WI38 (cell line): ENCODE results near the gene C13orf46.

Source experiments
- H3K4me3 ChIP-seq: 2 replicates; pipeline ENCODE4 v1.5.1; 2011; ENCODE audit warnings: low read depth, mild to moderate bottlenecking, control low read depth, low read length
- CTCF ChIP-seq: IDR thresholded peaks from 2 replicates; pipeline ENCODE4 v1.5.1; 2012; ENCODE audit warnings: low read depth, mild to moderate bottlenecking, control low read depth, low read length

C13orf46 gene

DNA sequence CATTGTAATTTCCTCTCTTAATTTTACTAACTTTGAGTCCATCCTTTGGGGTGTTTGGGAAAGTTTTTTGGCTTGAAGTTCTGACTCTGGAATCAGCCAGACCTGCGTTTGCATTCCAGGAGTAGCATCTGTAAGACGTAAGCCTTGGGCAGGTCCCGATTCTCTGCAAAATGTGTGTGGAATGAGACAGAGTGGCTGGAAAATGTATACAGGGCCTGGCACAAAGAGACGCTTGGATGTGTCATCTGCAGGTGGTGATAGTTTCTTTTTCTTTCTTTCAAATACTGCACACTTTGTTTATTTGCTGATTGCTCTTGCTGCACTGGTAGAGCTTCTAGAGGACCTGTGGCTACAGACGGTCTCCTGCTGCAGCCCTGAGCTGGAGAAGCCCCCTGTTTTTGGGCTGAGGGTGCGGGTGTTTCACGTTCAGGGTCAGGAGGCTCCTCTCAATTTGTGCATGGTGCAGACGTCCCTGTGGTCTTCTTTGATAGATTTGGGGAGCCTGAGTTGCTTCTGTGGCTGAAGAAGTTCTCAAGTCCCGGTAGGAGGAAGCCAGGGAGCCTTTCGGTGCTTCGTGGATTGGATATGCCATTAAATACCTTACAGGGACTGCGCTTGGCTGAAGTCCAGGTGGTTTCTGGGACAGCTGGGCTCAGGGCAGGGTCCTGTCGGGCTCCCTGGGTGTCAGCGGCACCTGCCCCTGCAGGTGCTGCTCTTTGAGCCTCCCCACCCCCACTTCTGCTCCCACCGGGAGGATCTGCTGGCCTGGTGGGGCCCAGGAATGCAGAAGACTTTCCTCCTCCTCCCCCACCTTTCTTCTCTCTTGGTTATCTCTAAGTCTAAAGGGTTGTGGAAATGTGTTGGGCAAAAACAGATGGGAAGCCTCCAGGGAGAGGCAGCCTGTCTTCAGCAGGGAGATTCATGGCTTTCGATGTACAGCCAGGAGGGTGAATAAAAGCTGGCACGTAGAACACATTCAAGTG lies 66.0 kb downstream of the C13orf46 start:
- H3K4me3 ChIP-seq, result peak overlapping the region; percentile 69
- TF ChIP-seq CTCF, result no peak

DNA sequence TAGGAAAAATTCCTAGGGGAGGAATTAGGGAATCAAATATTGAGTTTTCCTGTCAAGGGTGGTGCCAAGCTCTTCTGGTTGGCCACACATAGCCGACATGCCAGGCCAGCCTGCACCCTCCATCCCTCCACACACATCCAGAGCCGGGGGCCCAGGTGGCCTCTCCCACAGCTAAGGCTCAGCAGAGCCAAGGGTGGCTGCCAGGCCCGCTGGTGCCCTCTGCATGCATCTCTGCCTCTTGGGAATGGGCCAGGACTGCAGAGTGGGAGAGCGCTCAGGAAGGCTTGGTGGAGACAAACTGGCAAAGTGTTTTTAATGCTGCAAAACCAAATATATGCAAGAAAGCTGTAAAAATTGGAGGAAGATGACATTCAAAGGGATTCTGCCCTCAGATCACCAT lies 67.3 kb downstream of the C13orf46 start:
- TF ChIP-seq CTCF, result no peak
- no peak overlapping the region for H3K4me3 ChIP-seq

DNA sequence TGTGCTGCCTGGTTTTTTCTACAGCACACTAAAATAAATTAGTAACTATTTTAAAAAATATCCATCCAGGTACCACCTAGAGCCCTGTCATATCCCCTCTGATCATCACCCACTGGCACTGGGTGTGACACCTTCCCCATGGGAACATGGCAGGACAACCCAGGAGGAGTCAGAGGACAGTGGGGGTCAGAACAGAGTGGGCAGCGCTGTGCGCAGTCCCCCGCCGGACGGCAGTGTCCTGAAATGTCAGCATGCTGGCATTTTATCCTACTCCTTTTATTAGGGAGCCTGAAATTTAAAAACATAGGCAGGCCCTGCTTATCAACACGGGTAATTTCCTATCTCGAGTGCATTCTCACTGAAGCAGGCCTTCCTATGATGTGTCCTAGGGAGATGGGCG lies 67.9 kb downstream of the C13orf46 start:
- no peak overlapping the region for H3K4me3 ChIP-seq
- no peak for TF ChIP-seq CTCF

- H3K4me3 ChIP-seq, result no peak overlapping the region
- no peak for TF ChIP-seq CTCF
These were observed 68.9 kb downstream of the C13orf46 start for GRCh38 chr13:113905018-113905417.

- H3K4me3 ChIP-seq, result no peak overlapping the region
- TF ChIP-seq CTCF, result peak; percentile 53
These were observed 69.5 kb downstream of the C13orf46 start for GRCh38 chr13:113904411-113904810.

GRCh38 chr13:113903912-113904311 lies 70.0 kb downstream of the C13orf46 start:
- no peak for TF ChIP-seq CTCF
- H3K4me3 ChIP-seq, result no peak overlapping the region
